CD4-positive, alpha-beta memory T cell (primary cell): Measurements from ENCODE around the gene MCAT. TPM values are rescaled to one million over a fixed set of nuclear protein-coding genes. Genes with fewer than 3 reads are reported as not detected.
"Not testable (repeated sequence)": the region's sequence is repeated elsewhere in the genome, so short reads cannot be mapped to it uniquely, and the experiment has no call there.

ENCODE experiments used
- CTCF ChIA-PET: fragments of 350-600 bp; sonication (Branson Sonifier 250); formaldehyde crosslinking; loops from one replicate; lab custom pipeline; 2021; ENCODE audit warnings: inconsistent platforms; ENCODE audit not compliant: partially characterized antibody; lab: Charles Lee
- POLR2A ChIA-PET: fragments of 350-600 bp; sonication (Branson Sonifier 250); formaldehyde crosslinking; loops from one replicate; lab custom pipeline; 2021; ENCODE audit not compliant: partially characterized antibody; lab: Charles Lee
- DNase-seq, 5 donors: peaks; one replicate each; pipeline versions ENCODE4 v3.0.0 to v3.0.0-alpha.2; 2020 to 2022; ENCODE audit warnings: mixed read lengths in 1 of 5
- H3K27ac ChIP-seq: one replicate; pipeline ENCODE4 v1.7.0; 2013; ENCODE audit warnings: low read depth, low read length
- H3K27me3 ChIP-seq: 2 replicates; pipeline ENCODE4 v1.7.0; 2013; ENCODE audit warnings: mild to moderate bottlenecking, low read length, moderate library complexity; ENCODE audit not compliant: insufficient read depth
- H3K36me3 ChIP-seq: 2 replicates; pipeline ENCODE4 v1.7.0; 2013; ENCODE audit warnings: mild to moderate bottlenecking, low read length, moderate library complexity; ENCODE audit not compliant: insufficient read depth
- H3K4me1 ChIP-seq: 2 replicates; pipeline ENCODE4 v1.7.0; 2013; ENCODE audit warnings: mild to moderate bottlenecking, low read length, moderate library complexity; ENCODE audit not compliant: insufficient read depth
- H3K4me3 ChIP-seq, 2 donors: one replicate each; pipeline ENCODE4 v1.7.0; 2013; ENCODE audit warnings: low read length in 2 of 2, mild to moderate bottlenecking in 1 of 2
- H3K9me3 ChIP-seq, 2 donors: one replicate each; pipeline ENCODE4 v1.7.0; 2013; ENCODE audit warnings: low read length in 2 of 2, control low read depth in 1 of 2; ENCODE audit not compliant: control insufficient read depth in 1 of 2
- H3K27ac Mint-ChIP-seq, 7 donors: one replicate each; pipeline ENCODE4 v1.8.0; 2020 to 2021; ENCODE audit warnings: mixed read lengths in 7 of 7, mild to moderate bottlenecking in 6 of 7, inconsistent platforms in 3 of 7, moderate library complexity in 3 of 7
- H3K27me3 Mint-ChIP-seq, 2 donors: one replicate each; pipeline ENCODE4 v1.8.0; 2020 to 2021; ENCODE audit warnings: mixed read lengths in 2 of 2
- H3K36me3 Mint-ChIP-seq, 2 donors: one replicate each; pipeline ENCODE4 v1.8.0; 2020 to 2021; ENCODE audit warnings: mixed read lengths in 2 of 2, inconsistent platforms in 1 of 2, mild to moderate bottlenecking in 1 of 2
- H3K4me1 Mint-ChIP-seq, 4 donors: one replicate each; pipeline ENCODE4 v1.8.0; 2020 to 2021; ENCODE audit warnings: mixed read lengths in 4 of 4, mild to moderate bottlenecking in 1 of 4
- H3K4me3 Mint-ChIP-seq, 8 donors: one replicate each; pipeline ENCODE4 v1.8.0; 2020 to 2021; ENCODE audit warnings: mixed read lengths in 8 of 8, mild to moderate bottlenecking in 7 of 8, moderate library complexity in 6 of 8, inconsistent platforms in 3 of 8
- H3K9me3 Mint-ChIP-seq, 8 donors: one replicate each; pipeline ENCODE4 v1.8.0; 2020 to 2021; ENCODE audit warnings: mixed read lengths in 8 of 8, mild to moderate bottlenecking in 5 of 8, inconsistent platforms in 3 of 8, moderate library complexity in 1 of 8
- intact Hi-C: fragments of 100-400 bp; cut with micrococcal nuclease; formaldehyde crosslinking; loops from one replicate; pipeline ENCODE4 v1.15.1; 2023
- polyA plus RNA-seq, 2 donors: library from polyadenylated mRNA; unstranded; fragments of 300-500 nt; fragmentation: Illumina TruSeq; gene quantifications; one replicate each; pipeline ENCODE4 v1.2.3, GENCODE V29; 2021
- total RNA-seq, 2 experiments: library from RNA; stranded (reverse); gene quantifications; one replicate each; pipeline ENCODE4 v1.2.3, GENCODE V29; 2021

Gene MCAT
- total and polyA plus RNA-seq, 4 experiments from 2014 or later = 5.7 to 13.1 (median 8.4) TPM

- H3K9me3 ChIP-seq, H3K9me3 Mint-ChIP-seq, H3K36me3 Mint-ChIP-seq, POLR2A ChIA-PET, H3K4me1 Mint-ChIP-seq, H3K27me3 Mint-ChIP-seq, H3K4me3 ChIP-seq, H3K27me3 ChIP-seq, H3K27ac ChIP-seq, intact Hi-C loops, CTCF ChIA-PET, H3K4me1 ChIP-seq, H3K36me3 ChIP-seq: not testable (repeated sequence)
- Mint-ChIP-seq H3K4me3 (peak overlapping the region in 2 of 8 donors; percentile 3 to 75), H3K27ac (peak overlapping the region in 6 of 7 donors; percentile 4 to 79 (median 37))
- DNase-seq = peak in 2 of 5 donors; percentile 12 to 67
Measured at GRCh38 chr22:43104056-43104625, 39.1 kb downstream of the MCAT start.

- POLR2A ChIA-PET = no interaction called here
- H3K27ac Mint-ChIP-seq = no peak overlapping the region
- no peak overlapping the region for H3K27ac ChIP-seq
- intact Hi-C loops = no loop called here
- DNase-seq = no peak
- H3K9me3 ChIP-seq = peaks cover 0 to 7% of the 10 kb centered on the region in 2 donors
- CTCF ChIA-PET = no interaction called here
- H3K36me3 ChIP-seq = no peaks in the 10 kb centered on the region
- peaks cover 0 to 3% (median under 1%) of the 10 kb centered on the region in 8 donors for H3K9me3 Mint-ChIP-seq
- H3K4me1 Mint-ChIP-seq = peaks cover 7 to 9% (median 8%) of the 10 kb centered on the region in 4 donors
- H3K27me3 Mint-ChIP-seq = no peaks in the 10 kb centered on the region
- peaks cover 8% of the 10 kb centered on the region for H3K4me1 ChIP-seq
- H3K4me3 ChIP-seq = no peak overlapping the region
- H3K4me3 Mint-ChIP-seq = no peak overlapping the region
- no peaks in the 10 kb centered on the region for H3K27me3 ChIP-seq
- H3K36me3 Mint-ChIP-seq = no peaks in the 10 kb centered on the region
Measured at GRCh38 chr22:43101306-43101705, 41.9 kb downstream of the MCAT start.

GRCh38 chr22:43100225-43100624 is 43.0 kb downstream of the MCAT start:
- H3K4me1 Mint-ChIP-seq = peaks cover 8 to 9% (median 9%) of the 10 kb centered on the region in 4 donors

GRCh38 chr22:43099095-43099494 is 44.1 kb downstream of the MCAT start:
- CTCF ChIA-PET = no interaction called here
- Mint-ChIP-seq H3K27me3 (no peaks in the 10 kb centered on the region), H3K9me3 (peaks cover 0 to 9% (median 4%) of the 10 kb centered on the region in 8 donors), H3K4me3 (no peak overlapping the region), H3K4me1 (peaks cover 4 to 7% (median 5%) of the 10 kb centered on the region in 4 donors), H3K27ac (no peak overlapping the region), H3K36me3 (no peaks in the 10 kb centered on the region)
- Histone ChIP-seq H3K36me3 (no peaks in the 10 kb centered on the region), H3K9me3 (peaks cover 0 to 7% of the 10 kb centered on the region in 2 donors), H3K4me1 (peaks cover 5% of the 10 kb centered on the region), H3K4me3 (no peak overlapping the region), H3K27me3 (no peaks in the 10 kb centered on the region), H3K27ac (no peak overlapping the region)
- intact Hi-C loops = loop anchor here (10.0 kb wide), 1 partner anchor 484 kb away; the partner anchor contains the start of gene POLDIP3
- DNase-seq = no peak
- POLR2A ChIA-PET = no interaction called here

More at GRCh38 chr22:43100225-43100624, 43.0 kb downstream of the MCAT start:
- Histone ChIP-seq H3K27me3 (no peaks in the 10 kb centered on the region), H3K36me3 (no peaks in the 10 kb centered on the region), H3K27ac (no peak overlapping the region), H3K9me3 (peaks cover 0 to 7% of the 10 kb centered on the region in 2 donors), H3K4me1 (peaks cover 8% of the 10 kb centered on the region), H3K4me3 (no peak overlapping the region)
- Mint-ChIP-seq H3K36me3 (no peaks in the 10 kb centered on the region), H3K27ac (peak overlapping the region in 2 of 7 donors; percentile 1 to 62), H3K4me3 (no peak overlapping the region), H3K9me3 (peaks cover 0 to 9% (median 4%) of the 10 kb centered on the region in 8 donors), H3K27me3 (no peaks in the 10 kb centered on the region)
- no peak for DNase-seq
- ChIA-PET CTCF (no interaction called here), POLR2A (no interaction called here)
- intact Hi-C loops = no loop called here

- Mint-ChIP-seq H3K27ac (no peak overlapping the region), H3K36me3 (no peaks in the 10 kb centered on the region), H3K4me1 (peaks cover 0 to 2% (median 0%) of the 10 kb centered on the region in 4 donors), H3K27me3 (no peaks in the 10 kb centered on the region), H3K9me3 (peaks cover 0 to 9% (median 4%) of the 10 kb centered on the region in 8 donors), H3K4me3 (no peak overlapping the region)
- no peak overlapping the region for H3K4me3 ChIP-seq
- no peaks in the 10 kb centered on the region for H3K36me3 ChIP-seq
- H3K4me1 ChIP-seq = no peaks in the 10 kb centered on the region
- CTCF ChIA-PET = no interaction called here
- POLR2A ChIA-PET = no interaction called here
- H3K27me3 ChIP-seq = no peaks in the 10 kb centered on the region
- H3K9me3 ChIP-seq = peaks cover 0 to 7% of the 10 kb centered on the region in 2 donors
- no peak for DNase-seq
- intact Hi-C loops = loop anchor here (10.0 kb wide), 1 partner anchor 484 kb away; the partner anchor contains the start of gene POLDIP3
- no peak overlapping the region for H3K27ac ChIP-seq
Measured at GRCh38 chr22:43098356-43098755, 44.8 kb downstream of the MCAT start.

- ChIA-PET CTCF (no interaction called here), POLR2A (no interaction called here)
- no peak overlapping the region for H3K27ac Mint-ChIP-seq
- Histone ChIP-seq H3K9me3 (peaks cover 0 to 7% of the 10 kb centered on the region in 2 donors), H3K36me3 (no peaks in the 10 kb centered on the region), H3K4me1 (no peaks in the 10 kb centered on the region), H3K4me3 (no peak overlapping the region), H3K27me3 (no peaks in the 10 kb centered on the region), H3K27ac (no peak overlapping the region)
- peaks cover 0 to 9% (median 4%) of the 10 kb centered on the region in 8 donors for H3K9me3 Mint-ChIP-seq
- H3K4me1 Mint-ChIP-seq = peaks cover 0 to 2% (median 0%) of the 10 kb centered on the region in 4 donors
- intact Hi-C loops = loop anchor here (10.0 kb wide), 1 partner anchor 482 kb away; the partner anchor contains the start of gene POLDIP3
- no peaks in the 10 kb centered on the region for H3K36me3 Mint-ChIP-seq
- no peak for DNase-seq
- H3K4me3 Mint-ChIP-seq = no peak overlapping the region
- H3K27me3 Mint-ChIP-seq = no peaks in the 10 kb centered on the region
Measured at GRCh38 chr22:43096420-43096819, 46.8 kb downstream of the MCAT start.

- Mint-ChIP-seq H3K4me1 (peaks cover 2 to 6% (median 6%) of the 10 kb centered on the region in 4 donors), H3K4me3 (no peak overlapping the region), H3K36me3 (no peaks in the 10 kb centered on the region), H3K27ac (no peak overlapping the region), H3K27me3 (no peaks in the 10 kb centered on the region), H3K9me3 (peaks cover 0 to 9% (median 4%) of the 10 kb centered on the region in 8 donors)
- H3K9me3 ChIP-seq = peaks cover 0 to 7% of the 10 kb centered on the region in 2 donors
- no peaks in the 10 kb centered on the region for H3K27me3 ChIP-seq
- no peak for DNase-seq
- ChIA-PET POLR2A (no interaction called here), CTCF (no interaction called here)
- no peak overlapping the region for H3K4me3 ChIP-seq
- H3K4me1 ChIP-seq = peaks cover 5% of the 10 kb centered on the region
- intact Hi-C loops = loop anchor here (10.0 kb wide), 1 partner anchor 480 kb away; the partner anchor contains the start of gene POLDIP3
- no peak overlapping the region for H3K27ac ChIP-seq
- H3K36me3 ChIP-seq = no peaks in the 10 kb centered on the region
Measured at GRCh38 chr22:43094551-43094950, 48.6 kb downstream of the MCAT start.
